ENCODE measurements around the gene ASB1. TPM values are rescaled to one million over a fixed set of nuclear protein-coding genes. Genes with fewer than 3 reads are reported as not detected.

ASB1 gene
- total and polyA plus RNA-seq, 2 of the 13 experiments (the other 11 are each of a cell fraction or from before 2014, with no cell fraction given), result 48.6 to 49.2 TPM

DNA sequence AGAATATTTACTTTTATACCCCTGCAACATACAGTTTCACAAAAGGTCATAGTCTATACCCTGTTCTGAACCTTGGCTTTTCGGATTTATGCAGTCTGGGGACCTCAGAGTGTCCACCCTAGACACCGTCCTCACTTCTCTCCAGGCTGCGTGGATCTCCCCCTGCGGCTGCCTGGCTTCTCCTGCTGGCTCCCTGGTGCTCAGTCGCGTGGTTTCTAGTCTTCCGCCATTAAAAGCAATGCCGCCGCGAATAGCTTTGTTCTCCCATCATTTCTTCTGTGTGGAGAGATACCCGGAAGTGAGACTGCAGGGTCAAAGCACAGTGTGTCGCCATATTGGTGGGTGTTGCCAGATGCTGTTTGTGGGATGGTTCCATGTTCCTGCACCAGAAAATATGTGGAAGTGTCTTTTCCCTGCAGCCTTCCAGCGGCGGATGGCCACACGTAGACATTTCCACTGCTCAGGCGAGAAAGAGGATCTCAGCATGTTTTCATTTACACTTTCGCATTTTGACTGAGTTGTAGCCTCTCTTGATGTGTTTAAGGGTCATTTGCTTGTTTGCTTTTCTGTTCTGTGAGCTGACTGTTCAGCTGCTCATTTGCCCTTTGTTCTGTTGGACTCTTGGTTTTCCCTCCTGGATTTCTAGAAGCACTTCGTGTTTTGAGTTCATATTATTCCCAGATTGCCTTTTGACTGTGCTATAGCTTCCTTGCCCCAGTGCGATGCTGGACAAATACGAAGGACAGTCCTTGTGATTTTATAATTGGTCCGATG is 22.9 kb upstream of the ASB1 start (continued):
- TF ChIP-seq, protein P1, sequence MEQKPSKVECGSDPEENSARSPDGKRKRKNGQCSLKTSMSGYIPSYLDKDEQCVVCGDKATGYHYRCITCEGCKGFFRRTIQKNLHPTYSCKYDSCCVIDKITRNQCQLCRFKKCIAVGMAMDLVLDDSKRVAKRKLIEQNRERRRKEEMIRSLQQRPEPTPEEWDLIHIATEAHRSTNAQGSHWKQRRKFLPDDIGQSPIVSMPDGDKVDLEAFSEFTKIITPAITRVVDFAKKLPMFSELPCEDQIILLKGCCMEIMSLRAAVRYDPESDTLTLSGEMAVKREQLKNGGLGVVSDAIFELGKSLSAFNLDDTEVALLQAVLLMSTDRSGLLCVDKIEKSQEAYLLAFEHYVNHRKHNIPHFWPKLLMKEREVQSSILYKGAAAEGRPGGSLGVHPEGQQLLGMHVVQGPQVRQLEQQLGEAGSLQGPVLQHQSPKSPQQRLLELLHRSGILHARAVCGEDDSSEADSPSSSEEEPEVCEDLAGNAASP (CRISPR knock-in tag; IDR thresholded peaks at IDR 0.05; ENCODE audit: borderline replicate concordance), result peak; percentile 43; the same call in 1 of the 2 replicates
- TF ChIP-seq ZNF564 (CRISPR knock-in tag; IDR thresholded peaks at IDR 0.05) (peak; percentile 80; the same call in 1 of the 2 replicates), PITX1 (CRISPR knock-in tag; IDR thresholded peaks at IDR 0.05) (peak; percentile 30; the same call in 1 of the 2 replicates), ZFP90 (CRISPR knock-in tag; IDR thresholded peaks at IDR 0.05; ENCODE audit: borderline replicate concordance) (peak; percentile 28; the same call in 1 of the 2 replicates), ZNF619 (CRISPR knock-in tag; IDR thresholded peaks at IDR 0.05) (peak; percentile 69; the same call in 1 of the 2 replicates), POLR2G (IDR thresholded peaks at IDR 0.05; ENCODE audit: low read depth, low read length) (peak; percentile 35; the same call in 1 of the 2 replicates), HNF4A (CRISPR knock-in tag; IDR thresholded peaks at IDR 0.05) (peak; percentile 98), ZNF724P (CRISPR knock-in tag; IDR thresholded peaks at IDR 0.05; ENCODE audit: borderline replicate concordance) (no peak), CHD2 (IDR thresholded peaks at IDR 0.05; ENCODE audit: low read depth, low read length) (no peak), ZNF720 (CRISPR knock-in tag; IDR thresholded peaks at IDR 0.05) (0 out of 2 replicates have a peak, but pooled peaks have one; percentile 45)
- TF ChIP-seq, protein P2, sequence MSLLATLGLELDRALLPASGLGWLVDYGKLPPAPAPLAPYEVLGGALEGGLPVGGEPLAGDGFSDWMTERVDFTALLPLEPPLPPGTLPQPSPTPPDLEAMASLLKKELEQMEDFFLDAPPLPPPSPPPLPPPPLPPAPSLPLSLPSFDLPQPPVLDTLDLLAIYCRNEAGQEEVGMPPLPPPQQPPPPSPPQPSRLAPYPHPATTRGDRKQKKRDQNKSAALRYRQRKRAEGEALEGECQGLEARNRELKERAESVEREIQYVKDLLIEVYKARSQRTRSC (CRISPR knock-in tag; IDR thresholded peaks at IDR 0.05; ENCODE audit: low read depth), result no peak
- TF ChIP-seq, protein P3, sequence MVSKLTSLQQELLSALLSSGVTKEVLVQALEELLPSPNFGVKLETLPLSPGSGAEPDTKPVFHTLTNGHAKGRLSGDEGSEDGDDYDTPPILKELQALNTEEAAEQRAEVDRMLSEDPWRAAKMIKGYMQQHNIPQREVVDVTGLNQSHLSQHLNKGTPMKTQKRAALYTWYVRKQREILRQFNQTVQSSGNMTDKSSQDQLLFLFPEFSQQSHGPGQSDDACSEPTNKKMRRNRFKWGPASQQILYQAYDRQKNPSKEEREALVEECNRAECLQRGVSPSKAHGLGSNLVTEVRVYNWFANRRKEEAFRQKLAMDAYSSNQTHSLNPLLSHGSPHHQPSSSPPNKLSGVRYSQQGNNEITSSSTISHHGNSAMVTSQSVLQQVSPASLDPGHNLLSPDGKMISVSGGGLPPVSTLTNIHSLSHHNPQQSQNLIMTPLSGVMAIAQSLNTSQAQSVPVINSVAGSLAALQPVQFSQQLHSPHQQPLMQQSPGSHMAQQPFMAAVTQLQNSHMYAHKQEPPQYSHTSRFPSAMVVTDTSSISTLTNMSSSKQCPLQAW (CRISPR knock-in tag; IDR thresholded peaks at IDR 0.05), result peak; percentile 22; the same call in 1 of the 2 replicates
- TF ChIP-seq, protein P4, sequence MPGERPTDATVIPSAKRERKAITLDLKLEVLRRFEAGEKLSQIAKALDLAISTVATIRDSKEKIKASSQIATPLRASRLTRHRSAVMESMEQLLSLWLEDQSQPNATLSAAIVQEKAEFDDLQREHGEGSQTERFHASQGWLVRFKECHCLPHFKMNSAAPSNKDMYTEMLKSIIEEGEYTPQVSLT (CRISPR knock-in tag; IDR thresholded peaks at IDR 0.05; ENCODE audit: borderline replicate concordance, low read depth), result no peak
- TF ChIP-seq, protein P5, sequence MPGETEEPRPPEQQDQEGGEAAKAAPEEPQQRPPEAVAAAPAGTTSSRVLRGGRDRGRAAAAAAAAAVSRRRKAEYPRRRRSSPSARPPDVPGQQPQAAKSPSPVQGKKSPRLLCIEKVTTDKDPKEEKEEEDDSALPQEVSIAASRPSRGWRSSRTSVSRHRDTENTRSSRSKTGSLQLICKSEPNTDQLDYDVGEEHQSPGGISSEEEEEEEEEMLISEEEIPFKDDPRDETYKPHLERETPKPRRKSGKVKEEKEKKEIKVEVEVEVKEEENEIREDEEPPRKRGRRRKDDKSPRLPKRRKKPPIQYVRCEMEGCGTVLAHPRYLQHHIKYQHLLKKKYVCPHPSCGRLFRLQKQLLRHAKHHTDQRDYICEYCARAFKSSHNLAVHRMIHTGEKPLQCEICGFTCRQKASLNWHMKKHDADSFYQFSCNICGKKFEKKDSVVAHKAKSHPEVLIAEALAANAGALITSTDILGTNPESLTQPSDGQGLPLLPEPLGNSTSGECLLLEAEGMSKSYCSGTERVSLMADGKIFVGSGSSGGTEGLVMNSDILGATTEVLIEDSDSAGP (CRISPR knock-in tag; IDR thresholded peaks at IDR 0.05; ENCODE audit: borderline replicate concordance), result peak; percentile 69
- TF ChIP-seq, protein P6, sequence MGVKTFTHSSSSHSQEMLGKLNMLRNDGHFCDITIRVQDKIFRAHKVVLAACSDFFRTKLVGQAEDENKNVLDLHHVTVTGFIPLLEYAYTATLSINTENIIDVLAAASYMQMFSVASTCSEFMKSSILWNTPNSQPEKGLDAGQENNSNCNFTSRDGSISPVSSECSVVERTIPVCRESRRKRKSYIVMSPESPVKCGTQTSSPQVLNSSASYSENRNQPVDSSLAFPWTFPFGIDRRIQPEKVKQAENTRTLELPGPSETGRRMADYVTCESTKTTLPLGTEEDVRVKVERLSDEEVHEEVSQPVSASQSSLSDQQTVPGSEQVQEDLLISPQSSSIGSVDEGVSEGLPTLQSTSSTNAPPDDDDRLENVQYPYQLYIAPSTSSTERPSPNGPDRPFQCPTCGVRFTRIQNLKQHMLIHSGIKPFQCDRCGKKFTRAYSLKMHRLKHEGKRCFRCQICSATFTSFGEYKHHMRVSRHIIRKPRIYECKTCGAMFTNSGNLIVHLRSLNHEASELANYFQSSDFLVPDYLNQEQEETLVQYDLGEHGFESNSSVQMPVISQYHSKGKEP (CRISPR knock-in tag; IDR thresholded peaks at IDR 0.05), result peak; percentile 53; the same call in 1 of the 2 replicates
- TF ChIP-seq, protein P7, sequence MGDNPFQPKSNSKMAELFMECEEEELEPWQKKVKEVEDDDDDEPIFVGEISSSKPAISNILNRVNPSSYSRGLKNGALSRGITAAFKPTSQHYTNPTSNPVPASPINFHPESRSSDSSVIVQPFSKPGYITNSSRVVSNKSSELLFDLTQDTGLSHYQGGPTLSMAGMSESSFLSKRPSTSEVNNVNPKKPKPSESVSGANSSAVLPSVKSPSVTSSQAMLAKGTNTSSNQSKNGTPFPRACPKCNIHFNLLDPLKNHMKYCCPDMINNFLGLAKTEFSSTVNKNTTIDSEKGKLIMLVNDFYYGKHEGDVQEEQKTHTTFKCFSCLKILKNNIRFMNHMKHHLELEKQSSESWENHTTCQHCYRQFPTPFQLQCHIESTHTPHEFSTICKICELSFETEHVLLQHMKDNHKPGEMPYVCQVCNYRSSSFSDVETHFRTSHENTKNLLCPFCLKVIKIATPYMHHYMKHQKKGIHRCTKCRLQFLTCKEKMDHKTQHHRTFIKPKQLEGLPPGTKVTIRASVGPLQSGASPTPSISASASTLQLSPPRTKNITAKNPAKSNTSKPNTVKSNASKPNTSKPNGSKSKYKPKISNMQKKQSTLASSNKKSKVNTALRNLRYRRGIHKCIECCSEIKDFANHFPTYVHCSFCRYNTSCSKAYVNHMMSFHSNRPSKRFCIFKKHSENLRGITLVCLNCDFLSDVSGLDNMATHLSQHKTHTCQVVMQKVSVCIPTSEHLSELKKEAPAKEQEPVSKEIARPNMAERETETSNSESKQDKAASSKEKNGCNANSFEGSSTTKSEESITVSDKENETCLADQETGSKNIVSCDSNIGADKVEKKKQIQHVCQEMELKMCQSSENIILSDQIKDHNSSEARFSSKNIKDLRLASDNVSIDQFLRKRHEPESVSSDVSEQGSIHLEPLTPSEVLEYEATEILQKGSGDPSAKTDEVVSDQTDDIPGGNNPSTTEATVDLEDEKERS (CRISPR knock-in tag; IDR thresholded peaks at IDR 0.05), result peak; percentile 72; the same call in 1 of the 2 replicates

Data from HepG2 (cell line).